Upper lobe of right lung (tissue), 1 donor: ENCODE results near the gene CCDC88C. TPM values are rescaled to one million over a fixed set of nuclear protein-coding genes. Genes with fewer than 3 reads are reported as not detected.

Experiments
- ATAC-seq: fragments of 200-7000 bp; cut with Tn5 transposase; one replicate; pipeline ENCODE4 v1.9.1; 2020; ENCODE audit warnings: mild to moderate bottlenecking, moderate library complexity
- DNase-seq: peaks from one replicate; pipeline ENCODE4 v3.0.0-alpha.2; 2020
- H3K27ac ChIP-seq: fragments of 200-600 bp; one replicate; pipeline ENCODE4 v1.8.0; 2022
- H3K27me3 ChIP-seq: fragments of 200-600 bp; one replicate; pipeline ENCODE4 v1.8.0; 2022; ENCODE audit warnings: mild to moderate bottlenecking
- H3K36me3 ChIP-seq: fragments of 200-600 bp; one replicate; pipeline ENCODE4 v1.8.0; 2022
- H3K4me1 ChIP-seq: fragments of 200-600 bp; one replicate; pipeline ENCODE4 v1.8.0; 2022
- H3K4me3 ChIP-seq: fragments of 200-600 bp; one replicate; pipeline ENCODE4 v1.8.0; 2022; ENCODE audit warnings: mild to moderate bottlenecking
- H3K9me3 ChIP-seq: fragments of 200-600 bp; one replicate; pipeline ENCODE4 v1.8.0; 2022
- CTCF ChIP-seq: fragments of 200-600 bp; IDR thresholded peaks from one replicate; pipeline ENCODE4 v1.8.0; 2022; ENCODE audit warnings: antibody characterized with exemption
- intact Hi-C: fragments of 100-400 bp; cut with DNase I; formaldehyde crosslinking; loops from one replicate; pipeline ENCODE4 v1.11.0; 2022
- total RNA-seq: library from RNA; stranded (reverse); fragmentation: NEBNext Ultra II Directional; extraction: Animal tissue kit (Norgen Biotek cat#: 25700); gene quantifications from one replicate; pipeline ENCODE4 v1.2.1, GENCODE V29; 2021
- donor health status: DM: no; HTN: yes; CAD: no; lungs with severe emphysema.

Gene CCDC88C
- total RNA-seq, 1 donor from 2014 or later = 34.1 TPM

- intact Hi-C loops = no loop called here
- no peaks in the 10 kb centered on the region for H3K27me3 ChIP-seq
- no peak overlapping the region for H3K4me3 ChIP-seq
- TF ChIP-seq CTCF = no peak
- H3K4me1 ChIP-seq = peaks cover 38% of the 10 kb centered on the region
- ATAC-seq (no peak), DNase-seq (no peak)
- peak overlapping the region; percentile 36 for H3K27ac ChIP-seq
- H3K9me3 ChIP-seq = no peaks in the 10 kb centered on the region
- no peaks in the 10 kb centered on the region for H3K36me3 ChIP-seq
Observed at GRCh38 chr14:91397965-91398591, 19.5 kb downstream of the CCDC88C start.

- Histone ChIP-seq H3K27ac (peak overlapping the region; percentile 36), H3K27me3 (no peaks in the 10 kb centered on the region), H3K36me3 (no peaks in the 10 kb centered on the region), H3K9me3 (no peaks in the 10 kb centered on the region), H3K4me1 (peaks cover 30% of the 10 kb centered on the region), H3K4me3 (no peak overlapping the region)
- intact Hi-C loops = no loop called here
- TF ChIP-seq CTCF = no peak
- DNase-seq (no peak), ATAC-seq (peak; percentile 73)
Observed at GRCh38 chr14:91396959-91397815, 20.4 kb downstream of the CCDC88C start.

GRCh38 chr14:91396013-91396660, 21.5 kb downstream of the CCDC88C start:
- no peaks in the 10 kb centered on the region for H3K36me3 ChIP-seq
- H3K27ac ChIP-seq = no peak overlapping the region
- no peak overlapping the region for H3K4me3 ChIP-seq
- ATAC-seq (no peak), DNase-seq (no peak)
- no peak for TF ChIP-seq CTCF
- no peaks in the 10 kb centered on the region for H3K9me3 ChIP-seq
- intact Hi-C loops = no loop called here
- no peaks in the 10 kb centered on the region for H3K27me3 ChIP-seq
- peaks cover 24% of the 10 kb centered on the region for H3K4me1 ChIP-seq

GRCh38 chr14:91395466-91395865, 22.2 kb downstream of the CCDC88C start:
- Histone ChIP-seq H3K36me3 (no peaks in the 10 kb centered on the region), H3K27me3 (no peaks in the 10 kb centered on the region), H3K27ac (no peak overlapping the region), H3K9me3 (no peaks in the 10 kb centered on the region), H3K4me1 (peaks cover 27% of the 10 kb centered on the region), H3K4me3 (no peak overlapping the region)
- intact Hi-C loops = no loop called here
- no peak for TF ChIP-seq CTCF
- ATAC-seq (no peak), DNase-seq (no peak)

- intact Hi-C loops = no loop called here
- no peak for TF ChIP-seq CTCF
- Histone ChIP-seq H3K9me3 (no peaks in the 10 kb centered on the region), H3K4me1 (peaks cover 25% of the 10 kb centered on the region), H3K27me3 (no peaks in the 10 kb centered on the region), H3K36me3 (no peaks in the 10 kb centered on the region), H3K27ac (no peak overlapping the region), H3K4me3 (no peak overlapping the region)
- DNase-seq (no peak), ATAC-seq (no peak)
Observed at GRCh38 chr14:91394105-91395081, 23.2 kb downstream of the CCDC88C start.
